ENCODE measurements around the gene PPP1R3D. TPM values are rescaled to one million over a fixed set of nuclear protein-coding genes. Genes with fewer than 3 reads are reported as not detected.

PPP1R3D gene
- total and polyA plus RNA-seq, 2 of the 8 experiments (the other 6 are each of a cell fraction or from before 2014, with no cell fraction given), result 1.4 to 3.9 TPM

DNA sequence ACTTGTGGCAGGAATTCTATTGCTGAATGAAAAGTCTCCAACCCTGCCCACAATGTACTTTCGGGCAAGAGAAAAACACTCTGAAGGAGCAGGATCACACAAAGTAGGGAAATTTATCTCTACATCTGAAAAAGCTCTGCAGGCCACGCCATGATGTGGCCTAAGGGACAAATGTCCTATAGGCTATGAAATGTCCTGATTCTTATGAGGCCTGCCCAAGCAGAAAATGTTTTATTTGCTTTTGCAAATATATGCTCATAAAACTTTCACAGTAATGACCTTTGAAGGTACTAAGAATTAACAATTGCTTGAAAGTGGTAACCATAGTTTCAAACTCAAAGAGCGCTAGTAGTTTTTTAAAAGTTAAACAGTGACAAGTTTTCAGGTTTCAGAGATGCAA lies 37.6 kb downstream of the PPP1R3D start (continued):
- TF ChIP-seq SAP30 (IDR thresholded peaks at IDR 0.05; ENCODE audit: insufficient read depth, insufficient replicate concordance, low read length) (no peak), EP300 (IDR thresholded peaks at IDR 0.05; ENCODE audit: borderline replicate concordance in 1 of 2, low read depth in 2 of 2, low read length in 2 of 2) (no peak), RBBP5 (IDR thresholded peaks at IDR 0.05; ENCODE audit: borderline replicate concordance, low read depth, low read length) (no peak), TAF7 (optimal IDR thresholded peaks at IDR 0.05; ENCODE audit: borderline replicate concordance, low read depth, low read length) (no peak), HDAC2 (IDR thresholded peaks at IDR 0.05; ENCODE audit: borderline replicate concordance in 1 of 2, low read depth in 2 of 2, low read length in 2 of 2) (no peak), POU5F1 (IDR thresholded peaks at IDR 0.05; ENCODE audit: low read depth, low read length) (no peak)

Measured in H1 (cell line).